Measurements from ENCODE around the gene THSD4. TPM values are rescaled to one million over a fixed set of nuclear protein-coding genes. Genes with fewer than 3 reads are reported as not detected.

Gene THSD4
- total and polyA plus RNA-seq, 4 donors = 6.0 to 42.4 (median 18.5) TPM

DNA sequence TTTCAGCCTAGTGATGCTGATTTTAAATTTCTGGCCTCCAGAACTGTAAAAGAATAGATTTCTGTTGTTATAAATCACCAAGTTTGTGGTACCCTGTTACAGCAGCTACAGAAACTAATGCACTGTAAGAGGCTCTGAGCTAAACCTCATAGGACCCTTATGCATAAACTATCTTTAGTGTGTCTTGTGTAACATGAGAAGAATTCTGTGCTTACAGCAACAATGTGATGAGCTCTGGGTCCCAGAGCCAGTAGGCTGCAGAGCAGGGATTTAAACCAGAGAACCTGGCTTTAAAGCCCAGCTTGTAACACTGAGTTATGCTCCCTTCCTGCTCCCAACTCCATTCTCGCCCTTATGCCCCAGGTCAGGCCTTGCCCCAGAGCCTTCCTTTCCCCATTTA lies 113.1 kb downstream of the THSD4 start:
- Histone ChIP-seq H3K27ac (ENCODE audit: low read depth in 1 of 2, low read length in 1 of 2) (peak overlapping the region in 1 of 2 donors; percentile 1), H3K36me3 (ENCODE audit: control insufficient read depth in 4 of 4, insufficient read depth in 4 of 4, low read length in 4 of 4) (no peaks in the 10 kb centered on the region), H3K4me1 (ENCODE audit: control insufficient read depth in 5 of 5, insufficient read depth in 5 of 5, low read length in 5 of 5) (peaks cover 4 to 21% (median 8%) of the 10 kb centered on the region in 5 donors), H3K9me3 (ENCODE audit: control insufficient read depth in 4 of 4, insufficient read depth in 3 of 4, low read length in 3 of 4) (no peaks in the 10 kb centered on the region), H3K4me3 (no peak overlapping the region), H3K27me3 (ENCODE audit: control insufficient read depth in 3 of 3, insufficient read depth in 3 of 3, low read length in 2 of 3) (no peaks in the 10 kb centered on the region), H3K9ac (ENCODE audit: insufficient read depth in 1 of 2, low read length in 2 of 2) (no peak overlapping the region)
- ATAC-seq (ENCODE audit: insufficient read depth, low FRiP score) = no peak
- peak in 1 of 3 donors; percentile 49 for DNase-seq
- TF ChIP-seq, protein P1, sequence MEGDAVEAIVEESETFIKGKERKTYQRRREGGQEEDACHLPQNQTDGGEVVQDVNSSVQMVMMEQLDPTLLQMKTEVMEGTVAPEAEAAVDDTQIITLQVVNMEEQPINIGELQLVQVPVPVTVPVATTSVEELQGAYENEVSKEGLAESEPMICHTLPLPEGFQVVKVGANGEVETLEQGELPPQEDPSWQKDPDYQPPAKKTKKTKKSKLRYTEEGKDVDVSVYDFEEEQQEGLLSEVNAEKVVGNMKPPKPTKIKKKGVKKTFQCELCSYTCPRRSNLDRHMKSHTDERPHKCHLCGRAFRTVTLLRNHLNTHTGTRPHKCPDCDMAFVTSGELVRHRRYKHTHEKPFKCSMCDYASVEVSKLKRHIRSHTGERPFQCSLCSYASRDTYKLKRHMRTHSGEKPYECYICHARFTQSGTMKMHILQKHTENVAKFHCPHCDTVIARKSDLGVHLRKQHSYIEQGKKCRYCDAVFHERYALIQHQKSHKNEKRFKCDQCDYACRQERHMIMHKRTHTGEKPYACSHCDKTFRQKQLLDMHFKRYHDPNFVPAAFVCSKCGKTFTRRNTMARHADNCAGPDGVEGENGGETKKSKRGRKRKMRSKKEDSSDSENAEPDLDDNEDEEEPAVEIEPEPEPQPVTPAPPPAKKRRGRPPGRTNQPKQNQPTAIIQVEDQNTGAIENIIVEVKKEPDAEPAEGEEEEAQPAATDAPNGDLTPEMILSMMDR (IDR thresholded peaks at IDR 0.05; ENCODE audit: control extremely low read depth, extremely low read depth) = no peak
- 93 to 95% methylated on average over 1 of the region's 1 CpG for WGBS, 2 donors

DNA sequence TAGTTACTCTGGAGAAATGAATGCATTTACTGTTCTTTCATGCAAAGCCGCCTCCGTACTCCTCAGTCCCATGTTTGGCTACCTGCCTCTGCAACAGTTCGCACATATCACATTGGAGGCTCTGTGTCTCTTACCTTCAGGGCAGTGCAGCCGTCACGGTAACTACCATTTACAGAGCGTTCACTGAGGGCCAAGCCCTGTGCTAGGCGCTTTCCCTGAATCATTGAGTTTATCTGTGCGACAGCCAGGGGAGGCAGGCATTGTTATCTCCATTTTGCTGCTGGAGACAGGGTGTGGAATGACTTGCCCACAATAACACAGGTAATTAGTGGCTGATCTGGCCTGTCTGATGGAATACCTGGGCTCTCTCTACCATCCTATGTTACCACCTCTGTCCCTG lies 115.0 kb downstream of the THSD4 start:
- TF ChIP-seq, protein P1 (IDR thresholded peaks at IDR 0.05; ENCODE audit: control extremely low read depth, extremely low read depth) = no peak
- WGBS, 2 donors = 94 to 96% methylated on average over 8 of the region's 8 CpGs
- H3K9me3 ChIP-seq (ENCODE audit: control insufficient read depth in 4 of 4, insufficient read depth in 3 of 4, low read length in 3 of 4) = peaks cover 0 to 2% (median 0%) of the 10 kb centered on the region in 4 donors

DNA sequence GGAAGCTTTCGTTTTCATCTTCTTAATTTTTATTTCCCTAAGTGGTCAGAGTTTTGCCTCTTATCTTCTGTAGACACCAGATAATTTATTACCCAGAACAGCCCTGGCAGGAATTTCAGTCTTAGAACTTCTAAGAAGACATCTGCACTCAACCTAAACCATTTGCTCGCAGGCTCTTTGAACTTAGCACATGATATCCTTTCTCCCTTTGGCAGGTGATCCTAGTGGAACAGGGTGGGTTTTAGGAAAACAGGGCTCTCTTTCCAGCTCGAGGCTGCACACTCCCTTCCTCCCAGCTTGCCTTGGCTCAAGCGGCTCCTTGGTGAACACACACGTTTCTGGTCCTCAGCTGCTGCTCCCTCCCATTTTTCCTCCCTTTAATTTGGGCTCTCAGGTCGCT lies 116.5 kb downstream of the THSD4 start:
- H3K9me3 ChIP-seq (ENCODE audit: control insufficient read depth in 4 of 4, insufficient read depth in 3 of 4, low read length in 3 of 4) = peaks cover 0 to 2% (median 0%) of the 10 kb centered on the region in 4 donors
- H3K27ac ChIP-seq (ENCODE audit: low read depth in 1 of 2, low read length in 1 of 2) = no peak overlapping the region
- WGBS, 2 donors = 70 to 76% methylated on average over 6 of the region's 6 CpGs
- H3K4me1 ChIP-seq (ENCODE audit: control insufficient read depth in 5 of 5, insufficient read depth in 5 of 5, low read length in 5 of 5) = peaks cover 3 to 9% (median 7%) of the 10 kb centered on the region in 5 donors
- TF ChIP-seq, protein P1 (IDR thresholded peaks at IDR 0.05; ENCODE audit: control extremely low read depth, extremely low read depth) = no peak
- DNase-seq = no peak
- no peak for ATAC-seq (ENCODE audit: insufficient read depth, low FRiP score)
- H3K27me3 ChIP-seq (ENCODE audit: control insufficient read depth in 3 of 3, insufficient read depth in 3 of 3, low read length in 2 of 3) = no peaks in the 10 kb centered on the region
- H3K4me3 ChIP-seq = no peak overlapping the region
- H3K9ac ChIP-seq (ENCODE audit: insufficient read depth in 1 of 2, low read length in 2 of 2) = no peak overlapping the region
- H3K36me3 ChIP-seq (ENCODE audit: control insufficient read depth in 4 of 4, insufficient read depth in 4 of 4, low read length in 4 of 4) = no peaks in the 10 kb centered on the region

More for the DNA sequence above, 115.0 kb downstream of the THSD4 start:
- Histone ChIP-seq H3K27ac (ENCODE audit: low read depth in 1 of 2, low read length in 1 of 2) (no peak overlapping the region), H3K9ac (ENCODE audit: insufficient read depth in 1 of 2, low read length in 2 of 2) (no peak overlapping the region), H3K27me3 (ENCODE audit: control insufficient read depth in 3 of 3, insufficient read depth in 3 of 3, low read length in 2 of 3) (no peaks in the 10 kb centered on the region), H3K4me3 (no peak overlapping the region), H3K36me3 (ENCODE audit: control insufficient read depth in 4 of 4, insufficient read depth in 4 of 4, low read length in 4 of 4) (no peaks in the 10 kb centered on the region), H3K4me1 (ENCODE audit: control insufficient read depth in 5 of 5, insufficient read depth in 5 of 5, low read length in 5 of 5) (peaks cover 4 to 21% (median 8%) of the 10 kb centered on the region in 5 donors)
- no peak for ATAC-seq (ENCODE audit: insufficient read depth, low FRiP score)
- no peak for DNase-seq

DNA sequence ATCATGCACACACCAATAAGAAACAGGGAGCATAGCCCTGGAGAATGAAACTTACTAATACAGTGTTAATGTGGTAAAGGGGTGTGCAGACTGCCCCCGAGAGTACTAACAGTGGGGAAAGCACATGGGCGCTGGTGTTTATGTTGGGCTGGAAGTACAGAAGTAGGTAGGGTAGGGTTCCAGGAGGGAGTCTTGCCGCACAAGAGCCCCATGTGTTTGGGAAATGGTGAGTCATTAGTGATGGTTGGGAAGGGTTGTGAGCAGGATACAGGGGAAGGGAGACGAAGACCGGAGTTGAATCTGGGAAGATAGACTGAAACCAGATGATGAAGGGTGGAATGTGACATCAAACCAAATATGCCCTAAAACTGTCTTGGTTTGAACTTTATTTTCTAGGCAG lies 117.1 kb downstream of the THSD4 start:
- peaks cover under 1 to 5% (median 3%) of the 10 kb centered on the region in 5 donors for H3K4me1 ChIP-seq (ENCODE audit: control insufficient read depth in 5 of 5, insufficient read depth in 5 of 5, low read length in 5 of 5)
- H3K27ac ChIP-seq (ENCODE audit: low read depth in 1 of 2, low read length in 1 of 2) = no peak overlapping the region
- 94 to 97% methylated on average over 5 of the region's 5 CpGs for WGBS, 2 donors
- no peaks in the 10 kb centered on the region for H3K27me3 ChIP-seq (ENCODE audit: control insufficient read depth in 3 of 3, insufficient read depth in 3 of 3, low read length in 2 of 3)
- ATAC-seq (ENCODE audit: insufficient read depth, low FRiP score) = no peak
- H3K9ac ChIP-seq (ENCODE audit: insufficient read depth in 1 of 2, low read length in 2 of 2) = no peak overlapping the region
- H3K4me3 ChIP-seq = no peak overlapping the region
- no peaks in the 10 kb centered on the region for H3K36me3 ChIP-seq (ENCODE audit: control insufficient read depth in 4 of 4, insufficient read depth in 4 of 4, low read length in 4 of 4)
- peaks cover 0 to 2% (median 0%) of the 10 kb centered on the region in 4 donors for H3K9me3 ChIP-seq (ENCODE audit: control insufficient read depth in 4 of 4, insufficient read depth in 3 of 4, low read length in 3 of 4)
- no peak for DNase-seq
- TF ChIP-seq, protein P1 (IDR thresholded peaks at IDR 0.05; ENCODE audit: control extremely low read depth, extremely low read depth) = no peak

All from lung (tissue), 12 donors.